Loucy (cell line): ENCODE results near the gene CNBD2.
"Not testable (repeated sequence)": the region's sequence is repeated elsewhere in the genome, so short reads cannot be mapped to it uniquely, and the experiment has no call there.

Source experiments
- H2AFZ ChIP-seq: fragments of 200-600 bp; sonication (generic); 2 replicates; pipeline ENCODE4 v1.6.0; 2016; ENCODE audit warnings: antibody characterized with exemption, mild to moderate bottlenecking, low read length, moderate library complexity
- H3F3A ChIP-seq: fragments of 200-600 bp; 2 replicates; pipeline ENCODE4 v1.6.0; 2016; ENCODE audit warnings: antibody characterized with exemption, low read depth, mild to moderate bottlenecking
- H3K27me3 ChIP-seq: fragments of 200-600 bp; sonication (generic); 2 replicates; pipeline ENCODE4 v1.6.1; 2014; ENCODE audit warnings: low read length, mild to moderate bottlenecking; ENCODE audit not compliant: insufficient read depth, poor library complexity, severe bottlenecking
- H3K36me3 ChIP-seq: fragments of 200-600 bp; sonication (generic); 2 replicates; pipeline ENCODE4 v1.6.1; 2016; ENCODE audit warnings: low read length; ENCODE audit not compliant: insufficient read depth
- H3K4me1 ChIP-seq: fragments of 200-600 bp; sonication (generic); 2 replicates; pipeline ENCODE4 v1.5.1; 2014; ENCODE audit warnings: low read length, mild to moderate bottlenecking; ENCODE audit not compliant: insufficient read depth, poor library complexity, severe bottlenecking
- H3K4me2 ChIP-seq: fragments of 200-600 bp; sonication (generic); 2 replicates; pipeline ENCODE4 v1.6.0; 2014; ENCODE audit warnings: antibody characterized with exemption, low read length, low read depth, mild to moderate bottlenecking; ENCODE audit not compliant: poor library complexity, severe bottlenecking
- H3K4me3 ChIP-seq: fragments of 200-600 bp; sonication (generic); 2 replicates; pipeline ENCODE4 v1.5.1; 2014; ENCODE audit warnings: low read length, mild to moderate bottlenecking, mixed read lengths; ENCODE audit not compliant: poor library complexity, severe bottlenecking
- H3K79me2 ChIP-seq: fragments of 200-600 bp; sonication (generic); 2 replicates; pipeline ENCODE4 v1.6.1; 2014; ENCODE audit warnings: low read length; ENCODE audit not compliant: insufficient read depth
- H3K9ac ChIP-seq: fragments of 200-600 bp; sonication (generic); 2 replicates; pipeline ENCODE4 v1.6.0; 2014; ENCODE audit warnings: mild to moderate bottlenecking, low read depth, low read length, moderate library complexity; ENCODE audit not compliant: poor library complexity, severe bottlenecking
- H3K9me2 ChIP-seq: fragments of 200-600 bp; sonication (generic); replicated peaks from 2 replicates; pipeline ENCODE4 v1.6.1; 2016; ENCODE audit warnings: low read depth, low read length, mixed read lengths
- H3K9me3 ChIP-seq: fragments of 200-600 bp; sonication (generic); 2 replicates; pipeline ENCODE4 v1.6.1; 2014; ENCODE audit warnings: mild to moderate bottlenecking, antibody characterized with exemption, low read length, low read depth; ENCODE audit not compliant: insufficient read depth
- H4K20me1 ChIP-seq: fragments of 200-600 bp; sonication (generic); 2 replicates; pipeline ENCODE4 v1.6.0; 2014; ENCODE audit warnings: antibody characterized with exemption, low read length, mild to moderate bottlenecking; ENCODE audit not compliant: insufficient read depth, poor library complexity, severe bottlenecking
- EZH2phosphoT487 ChIP-seq: fragments of 200-600 bp; IDR thresholded peaks from 2 replicates; pipeline ENCODE4 v1.6.1; 2018; ENCODE audit warnings: antibody characterized with exemption, mild to moderate bottlenecking, moderate library complexity, borderline replicate concordance
- TF ChIP-seq, protein P1 (sequence below): fragments of 200-600 bp; sonication (generic); conservative IDR thresholded peaks from 2 replicates; pipeline ENCODE4 v1.5.1; 2014; ENCODE audit warnings: mild to moderate bottlenecking, antibody characterized with exemption, low read length

The CNBD2 gene

GRCh38 chr20:35956616-35957015 lies 11.8 kb upstream of the CNBD2 start:
- H3K36me3 ChIP-seq = no peaks in the 10 kb centered on the region
- H3F3A ChIP-seq = peaks cover 6% of the 10 kb centered on the region
- no peaks in the 10 kb centered on the region for H3K27me3 ChIP-seq
- H3K4me2 ChIP-seq = no peak overlapping the region
- no peak overlapping the region for H3K9ac ChIP-seq
- no peaks in the 10 kb centered on the region for H3K9me2 ChIP-seq
- H3K4me1 ChIP-seq = peaks cover 22% of the 10 kb centered on the region
- H3K9me3 ChIP-seq = no peaks in the 10 kb centered on the region
- H4K20me1 ChIP-seq = peaks cover 18% of the 10 kb centered on the region
- H3K4me3 ChIP-seq = no peak overlapping the region
- no peak for TF ChIP-seq EZH2phosphoT487
- TF ChIP-seq, protein P1, sequence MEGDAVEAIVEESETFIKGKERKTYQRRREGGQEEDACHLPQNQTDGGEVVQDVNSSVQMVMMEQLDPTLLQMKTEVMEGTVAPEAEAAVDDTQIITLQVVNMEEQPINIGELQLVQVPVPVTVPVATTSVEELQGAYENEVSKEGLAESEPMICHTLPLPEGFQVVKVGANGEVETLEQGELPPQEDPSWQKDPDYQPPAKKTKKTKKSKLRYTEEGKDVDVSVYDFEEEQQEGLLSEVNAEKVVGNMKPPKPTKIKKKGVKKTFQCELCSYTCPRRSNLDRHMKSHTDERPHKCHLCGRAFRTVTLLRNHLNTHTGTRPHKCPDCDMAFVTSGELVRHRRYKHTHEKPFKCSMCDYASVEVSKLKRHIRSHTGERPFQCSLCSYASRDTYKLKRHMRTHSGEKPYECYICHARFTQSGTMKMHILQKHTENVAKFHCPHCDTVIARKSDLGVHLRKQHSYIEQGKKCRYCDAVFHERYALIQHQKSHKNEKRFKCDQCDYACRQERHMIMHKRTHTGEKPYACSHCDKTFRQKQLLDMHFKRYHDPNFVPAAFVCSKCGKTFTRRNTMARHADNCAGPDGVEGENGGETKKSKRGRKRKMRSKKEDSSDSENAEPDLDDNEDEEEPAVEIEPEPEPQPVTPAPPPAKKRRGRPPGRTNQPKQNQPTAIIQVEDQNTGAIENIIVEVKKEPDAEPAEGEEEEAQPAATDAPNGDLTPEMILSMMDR = no peak
- peaks cover 34% of the 10 kb centered on the region for H3K79me2 ChIP-seq
- no peak overlapping the region for H2AFZ ChIP-seq

DNA sequence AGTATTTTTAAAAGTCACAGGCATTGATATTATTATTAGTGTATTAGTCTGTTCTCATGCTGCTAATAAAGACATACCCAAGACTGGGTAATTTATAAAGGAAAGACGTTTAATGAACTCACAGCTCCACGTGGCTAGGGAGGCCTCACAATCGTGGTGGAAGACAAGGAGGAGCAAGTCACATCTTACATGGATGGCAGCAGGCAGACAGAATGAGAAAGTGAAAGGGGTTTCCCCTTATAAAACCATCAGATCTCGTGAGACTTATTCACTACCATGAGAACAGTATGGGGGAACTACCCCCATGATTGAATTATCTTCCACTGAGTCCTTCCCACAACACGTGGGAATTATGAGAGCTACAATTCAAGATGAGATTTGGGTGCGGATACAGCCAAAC lies 9.1 kb upstream of the CNBD2 start:
- not testable (repeated sequence) for H3K27me3 ChIP-seq, H3K4me1 ChIP-seq, H2AFZ ChIP-seq, H3K9me2 ChIP-seq, H3K4me2 ChIP-seq, H4K20me1 ChIP-seq, H3K4me3 ChIP-seq, H3K36me3 ChIP-seq, H3F3A ChIP-seq, H3K9me3 ChIP-seq, H3K9ac ChIP-seq
- peaks cover 10% of the 10 kb centered on the region; the same call in 1 of the 2 replicates for H3K79me2 ChIP-seq

DNA sequence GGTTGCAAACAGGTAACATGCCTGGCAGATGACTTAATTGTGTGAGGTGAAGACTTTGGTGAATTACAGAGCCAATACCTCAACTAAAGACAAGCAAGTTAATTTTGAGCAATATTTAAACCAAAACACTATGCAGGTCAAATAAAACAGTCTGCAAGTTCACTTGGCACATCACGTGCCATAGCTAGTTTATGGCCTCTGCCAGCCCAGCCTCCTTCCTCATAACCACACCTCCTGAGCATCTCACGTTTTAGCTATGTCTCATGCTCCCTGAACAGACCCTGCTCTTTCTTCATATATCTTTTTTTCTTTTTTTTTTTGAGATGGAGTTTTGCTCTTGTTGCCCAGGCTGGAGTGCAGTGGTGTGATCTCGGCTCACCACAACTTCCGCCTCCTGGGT lies 4.5 kb upstream of the CNBD2 start:
- no peak for TF ChIP-seq EZH2phosphoT487
- TF ChIP-seq, protein P1 = no peak
- H3K4me3 ChIP-seq = no peak overlapping the region
- no peak overlapping the region for H2AFZ ChIP-seq
- no peak overlapping the region for H3K9ac ChIP-seq
- H3K36me3 ChIP-seq = no peaks in the 10 kb centered on the region
- H3K9me3 ChIP-seq = no peaks in the 10 kb centered on the region
- no peak overlapping the region for H3K4me2 ChIP-seq
- no peaks in the 10 kb centered on the region for H3K4me1 ChIP-seq
- no peaks in the 10 kb centered on the region for H3F3A ChIP-seq
- H3K27me3 ChIP-seq = no peaks in the 10 kb centered on the region
- no peaks in the 10 kb centered on the region for H3K9me2 ChIP-seq
- no peaks in the 10 kb centered on the region for H4K20me1 ChIP-seq
- H3K79me2 ChIP-seq = no peaks in the 10 kb centered on the region

DNA sequence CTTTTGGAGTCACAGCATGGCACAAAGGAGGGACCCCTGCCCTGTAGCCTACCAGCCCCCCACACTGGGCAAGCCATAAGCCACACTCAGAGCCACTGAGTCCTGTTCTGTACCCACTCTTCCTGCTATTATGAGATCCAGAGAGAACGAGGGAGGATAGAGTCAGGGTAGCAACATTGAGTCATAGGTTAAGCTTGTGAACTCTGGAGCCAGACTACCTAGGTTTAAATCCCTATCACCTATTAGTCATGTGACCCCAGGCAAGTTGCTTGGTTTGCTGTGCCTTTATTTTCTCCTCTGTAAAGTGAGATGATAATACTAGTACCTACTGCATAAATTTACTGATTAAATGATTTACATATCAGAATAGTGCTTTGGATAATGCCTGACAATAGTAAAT lies 540 bp downstream of the CNBD2 start:
- H3K27me3 ChIP-seq = no peaks in the 10 kb centered on the region
- H3K9me2 ChIP-seq = no peaks in the 10 kb centered on the region
- no peak overlapping the region for H3K4me3 ChIP-seq
- H3K4me1 ChIP-seq = no peaks in the 10 kb centered on the region
- H3F3A ChIP-seq = no peaks in the 10 kb centered on the region
- no peak overlapping the region for H3K9ac ChIP-seq
- no peaks in the 10 kb centered on the region for H3K79me2 ChIP-seq
- H3K9me3 ChIP-seq = no peaks in the 10 kb centered on the region
- H2AFZ ChIP-seq = no peak overlapping the region
- H3K36me3 ChIP-seq = no peaks in the 10 kb centered on the region
- TF ChIP-seq EZH2phosphoT487 = no peak
- H3K4me2 ChIP-seq = no peak overlapping the region
- H4K20me1 ChIP-seq = no peaks in the 10 kb centered on the region
